HepG2 (cell line): ENCODE results near the gene FLYWCH1. TPM values are rescaled to one million over a fixed set of nuclear protein-coding genes. Genes with fewer than 3 reads are reported as not detected.
A peak's percentile ranks its signal among the peaks of the same experiment; 100 is the strongest.

Experiments
- AKAP8 ChIP-seq: sonication (generic); formaldehyde crosslinking; IDR thresholded peaks from 2 replicates; pipeline ENCODE4 v1.5.1; 2020; ENCODE audit warnings: mild to moderate bottlenecking, missing genetic modification reagents
- MZF1 ChIP-seq: sonication (generic); formaldehyde crosslinking; IDR thresholded peaks from 2 replicates; pipeline ENCODE4 v1.8.1; 2023; ENCODE audit warnings: mild to moderate bottlenecking, missing genetic modification reagents, borderline replicate concordance
- SRSF1 ChIP-seq: fragments of 200-400 bp; formaldehyde crosslinking; optimal IDR thresholded peaks from 2 replicates; pipeline ENCODE3; 2017; ENCODE audit warnings: mild to moderate bottlenecking, low read depth, low read length, moderate library complexity
- ZFP1 ChIP-seq: IDR thresholded peaks from 2 replicates; pipeline ENCODE4 v1.6.1; 2016
- ZNF20 ChIP-seq: sonication (generic); formaldehyde crosslinking; IDR thresholded peaks from 2 replicates; pipeline ENCODE4 v1.4.0; 2020; ENCODE audit warnings: mild to moderate bottlenecking, moderate library complexity, missing genetic modification reagents
- ZNF550 ChIP-seq: sonication (generic); formaldehyde crosslinking; IDR thresholded peaks from 2 replicates; pipeline ENCODE4 v1.4.0; 2020; ENCODE audit warnings: mild to moderate bottlenecking, missing genetic modification reagents, borderline replicate concordance
- ZNF629 ChIP-seq: sonication (generic); formaldehyde crosslinking; conservative IDR thresholded peaks from 2 replicates; pipeline ENCODE4 v1.5.0; 2020; ENCODE audit warnings: missing genetic modification reagents
- ZNF790 ChIP-seq: sonication (generic); formaldehyde crosslinking; IDR thresholded peaks from 2 replicates; pipeline ENCODE4 v1.8.0; 2022; ENCODE audit warnings: missing genetic modification reagents, mild to moderate bottlenecking, borderline replicate concordance
- polyA plus RNA-seq, 8 experiments: library from polyadenylated mRNA; depleted of rRNA in 3 of 8; stranded (reverse) in 7 of 8; unstranded in 1 of 8; fragments of >200 nt; fragmentation: Illumina TruSeq in 4 of 8; extraction: Trizol in 4 of 8; gene quantifications; 2 replicates each; pipeline versions ENCODE4 v1.2.1 to v1.2.3, GENCODE V29; 2011 to 2016; ENCODE audit warnings: low read depth in 4 of 8, missing spikeins in 1 of 8, mixed read lengths in 1 of 8; ENCODE audit not compliant: insufficient read depth in 1 of 8
- total RNA-seq, 5 experiments: library from RNA; depleted of rRNA; stranded (reverse); fragments of >200 nt; fragmentation: Illumina TruSeq; extraction: Trizol; gene quantifications; 2 replicates each; pipeline ENCODE4 v1.2.3, GENCODE V29; 2016; ENCODE audit warnings: low read depth in 1 of 5
- TF ChIP-seq, protein P1 (sequence below): sonication (generic); formaldehyde crosslinking; IDR thresholded peaks from 2 replicates; pipeline ENCODE4 v1.4.0; 2020; ENCODE audit warnings: missing genetic modification reagents, mild to moderate bottlenecking, borderline replicate concordance
- TF ChIP-seq, protein P2 (sequence below): sonication (generic); formaldehyde crosslinking; IDR thresholded peaks from 2 replicates; pipeline ENCODE4 v1.4.0; 2020; ENCODE audit warnings: mild to moderate bottlenecking, missing genetic modification reagents
- TF ChIP-seq, protein P3 (sequence below): sonication (generic); formaldehyde crosslinking; IDR thresholded peaks from 2 replicates; pipeline ENCODE4 v1.4.0; 2020; ENCODE audit warnings: mild to moderate bottlenecking, low read depth, missing genetic modification reagents
- TF ChIP-seq, protein P4 (sequence below): sonication (generic); formaldehyde crosslinking; IDR thresholded peaks from 2 replicates; pipeline ENCODE4 v1.5.1; 2020; ENCODE audit warnings: missing genetic modification reagents, mild to moderate bottlenecking, borderline replicate concordance
- TF ChIP-seq, protein P5 (sequence below): sonication (generic); formaldehyde crosslinking; IDR thresholded peaks from 2 replicates; pipeline ENCODE4 v1.8.0; 2022; ENCODE audit warnings: missing genetic modification reagents, mild to moderate bottlenecking, borderline replicate concordance
- TF ChIP-seq, protein P6 (sequence below): sonication (generic); formaldehyde crosslinking; conservative IDR thresholded peaks from 2 replicates; pipeline ENCODE4 v1.4.0; 2020; ENCODE audit warnings: mild to moderate bottlenecking, missing genetic modification reagents, moderate library complexity
- TF ChIP-seq, protein P7 (sequence below): IDR thresholded peaks from 2 replicates; pipeline ENCODE4 v1.6.1; 2016; ENCODE audit warnings: mild to moderate bottlenecking

The FLYWCH1 gene
- total and polyA plus RNA-seq, 2 of the 13 experiments (the other 11 are each of a cell fraction or from before 2014, with no cell fraction given) = 7.3 to 12.4 TPM

DNA sequence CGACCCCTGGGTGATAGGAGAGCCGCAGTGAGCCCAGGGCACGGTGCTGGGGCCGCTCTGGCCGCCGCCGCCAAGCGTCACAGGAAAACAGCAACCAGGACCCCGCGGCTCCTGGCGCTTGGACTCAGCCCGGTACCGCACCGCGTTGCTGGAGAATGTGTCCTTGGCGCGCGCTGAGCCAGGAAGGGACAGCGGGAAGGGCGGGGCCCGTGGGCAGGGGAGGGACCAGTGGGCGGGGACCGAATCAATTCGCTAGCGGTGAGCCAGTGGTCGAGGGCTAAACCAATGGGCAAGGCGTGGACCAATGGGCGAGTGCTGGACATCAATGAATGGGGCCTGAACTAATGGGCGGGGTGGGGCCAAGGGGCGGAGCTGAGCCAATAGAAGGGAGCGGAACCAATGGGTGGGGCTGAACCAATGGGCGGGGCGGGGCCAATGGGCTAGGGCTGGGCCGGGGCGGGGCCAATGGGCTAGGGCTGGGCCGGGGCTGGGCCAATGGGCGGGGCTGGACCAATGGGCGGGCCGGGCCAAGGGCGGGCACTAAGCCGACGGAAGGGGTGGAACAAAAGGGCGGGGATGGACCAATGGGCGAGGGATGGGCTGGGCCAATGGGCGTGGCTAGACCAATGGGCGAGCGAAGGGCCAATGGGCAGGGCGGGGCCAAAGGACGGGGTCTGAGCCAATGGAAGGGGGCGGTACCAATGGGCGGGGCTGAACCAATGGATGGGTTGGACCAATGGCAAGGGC, 6.3 kb upstream of the FLYWCH1 start (continued):
- TF ChIP-seq, protein P1, sequence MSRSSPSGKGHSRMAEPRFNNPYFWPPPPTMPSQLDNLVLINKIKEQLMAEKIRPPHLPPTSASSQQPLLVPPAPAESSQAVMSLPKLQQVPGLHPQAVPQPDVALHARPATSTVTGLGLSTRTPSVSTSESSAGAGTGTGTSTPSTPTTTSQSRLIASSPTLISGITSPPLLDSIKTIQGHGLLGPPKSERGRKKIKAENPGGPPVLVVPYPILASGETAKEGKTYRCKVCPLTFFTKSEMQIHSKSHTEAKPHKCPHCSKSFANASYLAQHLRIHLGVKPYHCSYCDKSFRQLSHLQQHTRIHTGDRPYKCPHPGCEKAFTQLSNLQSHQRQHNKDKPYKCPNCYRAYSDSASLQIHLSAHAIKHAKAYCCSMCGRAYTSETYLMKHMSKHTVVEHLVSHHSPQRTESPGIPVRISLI = no peak
- TF ChIP-seq, protein P2, sequence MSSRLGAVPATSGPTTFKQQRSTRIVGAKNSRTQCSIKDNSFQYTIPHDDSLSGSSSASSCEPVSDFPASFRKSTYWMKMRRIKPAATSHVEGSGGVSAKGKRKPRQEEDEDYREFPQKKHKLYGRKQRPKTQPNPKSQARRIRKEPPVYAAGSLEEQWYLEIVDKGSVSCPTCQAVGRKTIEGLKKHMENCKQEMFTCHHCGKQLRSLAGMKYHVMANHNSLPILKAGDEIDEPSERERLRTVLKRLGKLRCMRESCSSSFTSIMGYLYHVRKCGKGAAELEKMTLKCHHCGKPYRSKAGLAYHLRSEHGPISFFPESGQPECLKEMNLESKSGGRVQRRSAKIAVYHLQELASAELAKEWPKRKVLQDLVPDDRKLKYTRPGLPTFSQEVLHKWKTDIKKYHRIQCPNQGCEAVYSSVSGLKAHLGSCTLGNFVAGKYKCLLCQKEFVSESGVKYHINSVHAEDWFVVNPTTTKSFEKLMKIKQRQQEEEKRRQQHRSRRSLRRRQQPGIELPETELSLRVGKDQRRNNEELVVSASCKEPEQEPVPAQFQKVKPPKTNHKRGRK (CRISPR knock-in tag) = no peak
- TF ChIP-seq, protein P3, sequence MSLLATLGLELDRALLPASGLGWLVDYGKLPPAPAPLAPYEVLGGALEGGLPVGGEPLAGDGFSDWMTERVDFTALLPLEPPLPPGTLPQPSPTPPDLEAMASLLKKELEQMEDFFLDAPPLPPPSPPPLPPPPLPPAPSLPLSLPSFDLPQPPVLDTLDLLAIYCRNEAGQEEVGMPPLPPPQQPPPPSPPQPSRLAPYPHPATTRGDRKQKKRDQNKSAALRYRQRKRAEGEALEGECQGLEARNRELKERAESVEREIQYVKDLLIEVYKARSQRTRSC (CRISPR knock-in tag) = 0 out of 2 replicates have a peak, but pooled peaks have one; percentile 66
- TF ChIP-seq ZNF790 (CRISPR knock-in tag) (no peak), ZNF550 (CRISPR knock-in tag) (no peak), SRSF1 (no peak), AKAP8 (no peak), ZNF629 (CRISPR knock-in tag) (no peak), MZF1 (CRISPR knock-in tag) (no peak), ZNF20 (CRISPR knock-in tag) (no peak), ZFP1 (CRISPR knock-in tag) (no peak)
- TF ChIP-seq, protein P4, sequence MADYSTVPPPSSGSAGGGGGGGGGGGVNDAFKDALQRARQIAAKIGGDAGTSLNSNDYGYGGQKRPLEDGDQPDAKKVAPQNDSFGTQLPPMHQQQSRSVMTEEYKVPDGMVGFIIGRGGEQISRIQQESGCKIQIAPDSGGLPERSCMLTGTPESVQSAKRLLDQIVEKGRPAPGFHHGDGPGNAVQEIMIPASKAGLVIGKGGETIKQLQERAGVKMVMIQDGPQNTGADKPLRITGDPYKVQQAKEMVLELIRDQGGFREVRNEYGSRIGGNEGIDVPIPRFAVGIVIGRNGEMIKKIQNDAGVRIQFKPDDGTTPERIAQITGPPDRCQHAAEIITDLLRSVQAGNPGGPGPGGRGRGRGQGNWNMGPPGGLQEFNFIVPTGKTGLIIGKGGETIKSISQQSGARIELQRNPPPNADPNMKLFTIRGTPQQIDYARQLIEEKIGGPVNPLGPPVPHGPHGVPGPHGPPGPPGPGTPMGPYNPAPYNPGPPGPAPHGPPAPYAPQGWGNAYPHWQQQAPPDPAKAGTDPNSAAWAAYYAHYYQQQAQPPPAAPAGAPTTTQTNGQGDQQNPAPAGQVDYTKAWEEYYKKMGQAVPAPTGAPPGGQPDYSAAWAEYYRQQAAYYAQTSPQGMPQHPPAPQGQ (CRISPR knock-in tag) = no peak
- TF ChIP-seq, protein P5, sequence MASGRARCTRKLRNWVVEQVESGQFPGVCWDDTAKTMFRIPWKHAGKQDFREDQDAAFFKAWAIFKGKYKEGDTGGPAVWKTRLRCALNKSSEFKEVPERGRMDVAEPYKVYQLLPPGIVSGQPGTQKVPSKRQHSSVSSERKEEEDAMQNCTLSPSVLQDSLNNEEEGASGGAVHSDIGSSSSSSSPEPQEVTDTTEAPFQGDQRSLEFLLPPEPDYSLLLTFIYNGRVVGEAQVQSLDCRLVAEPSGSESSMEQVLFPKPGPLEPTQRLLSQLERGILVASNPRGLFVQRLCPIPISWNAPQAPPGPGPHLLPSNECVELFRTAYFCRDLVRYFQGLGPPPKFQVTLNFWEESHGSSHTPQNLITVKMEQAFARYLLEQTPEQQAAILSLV = 0 out of 2 replicates have a peak, but pooled peaks have one; percentile 59
- TF ChIP-seq, protein P6, sequence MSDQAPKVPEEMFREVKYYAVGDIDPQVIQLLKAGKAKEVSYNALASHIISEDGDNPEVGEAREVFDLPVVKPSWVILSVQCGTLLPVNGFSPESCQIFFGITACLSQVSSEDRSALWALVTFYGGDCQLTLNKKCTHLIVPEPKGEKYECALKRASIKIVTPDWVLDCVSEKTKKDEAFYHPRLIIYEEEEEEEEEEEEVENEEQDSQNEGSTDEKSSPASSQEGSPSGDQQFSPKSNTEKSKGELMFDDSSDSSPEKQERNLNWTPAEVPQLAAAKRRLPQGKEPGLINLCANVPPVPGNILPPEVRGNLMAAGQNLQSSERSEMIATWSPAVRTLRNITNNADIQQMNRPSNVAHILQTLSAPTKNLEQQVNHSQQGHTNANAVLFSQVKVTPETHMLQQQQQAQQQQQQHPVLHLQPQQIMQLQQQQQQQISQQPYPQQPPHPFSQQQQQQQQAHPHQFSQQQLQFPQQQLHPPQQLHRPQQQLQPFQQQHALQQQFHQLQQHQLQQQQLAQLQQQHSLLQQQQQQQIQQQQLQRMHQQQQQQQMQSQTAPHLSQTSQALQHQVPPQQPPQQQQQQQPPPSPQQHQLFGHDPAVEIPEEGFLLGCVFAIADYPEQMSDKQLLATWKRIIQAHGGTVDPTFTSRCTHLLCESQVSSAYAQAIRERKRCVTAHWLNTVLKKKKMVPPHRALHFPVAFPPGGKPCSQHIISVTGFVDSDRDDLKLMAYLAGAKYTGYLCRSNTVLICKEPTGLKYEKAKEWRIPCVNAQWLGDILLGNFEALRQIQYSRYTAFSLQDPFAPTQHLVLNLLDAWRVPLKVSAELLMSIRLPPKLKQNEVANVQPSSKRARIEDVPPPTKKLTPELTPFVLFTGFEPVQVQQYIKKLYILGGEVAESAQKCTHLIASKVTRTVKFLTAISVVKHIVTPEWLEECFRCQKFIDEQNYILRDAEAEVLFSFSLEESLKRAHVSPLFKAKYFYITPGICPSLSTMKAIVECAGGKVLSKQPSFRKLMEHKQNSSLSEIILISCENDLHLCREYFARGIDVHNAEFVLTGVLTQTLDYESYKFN (CRISPR knock-in tag) = peak; percentile 48; the same call in 1 of the 2 replicates
- TF ChIP-seq, protein P7, sequence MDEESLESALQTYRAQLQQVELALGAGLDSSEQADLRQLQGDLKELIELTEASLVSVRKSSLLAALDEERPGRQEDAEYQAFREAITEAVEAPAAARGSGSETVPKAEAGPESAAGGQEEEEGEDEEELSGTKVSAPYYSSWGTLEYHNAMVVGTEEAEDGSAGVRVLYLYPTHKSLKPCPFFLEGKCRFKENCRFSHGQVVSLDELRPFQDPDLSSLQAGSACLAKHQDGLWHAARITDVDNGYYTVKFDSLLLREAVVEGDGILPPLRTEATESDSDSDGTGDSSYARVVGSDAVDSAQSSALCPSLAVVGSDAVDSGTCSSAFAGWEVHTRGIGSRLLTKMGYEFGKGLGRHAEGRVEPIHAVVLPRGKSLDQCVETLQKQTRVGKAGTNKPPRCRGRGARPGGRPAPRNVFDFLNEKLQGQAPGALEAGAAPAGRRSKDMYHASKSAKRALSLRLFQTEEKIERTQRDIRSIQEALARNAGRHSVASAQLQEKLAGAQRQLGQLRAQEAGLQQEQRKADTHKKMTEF (CRISPR knock-in tag) = no peak
